ENCODE results near the gene OLFML2A.
"Not testable (repeated sequence)": the region's sequence is repeated elsewhere in the genome, so short reads cannot be mapped to it uniquely, and the experiment has no call there.

OLFML2A gene

DNA sequence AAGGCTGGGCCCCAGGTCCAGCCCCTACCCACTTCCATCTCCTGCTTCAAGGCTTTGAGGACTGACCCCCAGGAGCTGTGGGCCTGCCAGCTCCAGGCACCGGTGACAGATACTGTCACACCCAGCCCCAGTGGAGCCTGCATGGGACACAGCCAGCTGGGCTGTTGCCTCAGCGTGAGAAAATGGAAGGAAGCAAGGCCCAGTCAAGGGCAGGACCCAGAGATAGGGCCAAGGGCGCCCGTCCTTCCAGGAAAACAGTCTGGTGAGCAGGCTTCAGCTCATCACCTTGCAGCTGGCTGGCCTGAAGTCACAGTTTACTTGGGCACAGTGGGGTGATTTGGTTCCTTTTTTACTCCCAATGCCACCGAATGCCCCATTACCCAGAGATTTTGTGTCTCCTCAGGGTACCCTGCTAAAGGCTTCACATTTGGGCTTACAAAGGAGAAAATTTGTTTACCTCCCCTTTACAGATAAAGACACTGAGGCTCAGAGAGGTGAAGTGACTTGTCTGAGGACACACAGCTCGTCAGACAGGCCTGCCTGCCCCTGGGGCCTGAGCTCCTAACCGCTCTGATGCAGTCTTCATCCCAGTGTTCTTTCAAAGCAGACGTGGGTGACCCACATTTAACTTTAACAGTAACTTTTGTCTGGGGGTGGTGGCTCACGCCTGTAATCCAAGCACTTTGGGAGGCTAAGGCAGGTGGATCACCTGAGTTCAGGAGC lies 54.9 kb downstream of the OLFML2A start:
- POLR2A ChIA-PET (ENCODE audit: low non-redundant PET) = interaction anchor here (2.3 kb wide), 1 partner anchor 13 kb away, joined by 18 read pairs; no protein-coding TSS in a partner anchor
- DNase-seq (ENCODE audit: low spot score) = no peak
- peak overlapping the region; percentile 95 for H3K27ac ChIP-seq
- TF ChIP-seq, protein P1, sequence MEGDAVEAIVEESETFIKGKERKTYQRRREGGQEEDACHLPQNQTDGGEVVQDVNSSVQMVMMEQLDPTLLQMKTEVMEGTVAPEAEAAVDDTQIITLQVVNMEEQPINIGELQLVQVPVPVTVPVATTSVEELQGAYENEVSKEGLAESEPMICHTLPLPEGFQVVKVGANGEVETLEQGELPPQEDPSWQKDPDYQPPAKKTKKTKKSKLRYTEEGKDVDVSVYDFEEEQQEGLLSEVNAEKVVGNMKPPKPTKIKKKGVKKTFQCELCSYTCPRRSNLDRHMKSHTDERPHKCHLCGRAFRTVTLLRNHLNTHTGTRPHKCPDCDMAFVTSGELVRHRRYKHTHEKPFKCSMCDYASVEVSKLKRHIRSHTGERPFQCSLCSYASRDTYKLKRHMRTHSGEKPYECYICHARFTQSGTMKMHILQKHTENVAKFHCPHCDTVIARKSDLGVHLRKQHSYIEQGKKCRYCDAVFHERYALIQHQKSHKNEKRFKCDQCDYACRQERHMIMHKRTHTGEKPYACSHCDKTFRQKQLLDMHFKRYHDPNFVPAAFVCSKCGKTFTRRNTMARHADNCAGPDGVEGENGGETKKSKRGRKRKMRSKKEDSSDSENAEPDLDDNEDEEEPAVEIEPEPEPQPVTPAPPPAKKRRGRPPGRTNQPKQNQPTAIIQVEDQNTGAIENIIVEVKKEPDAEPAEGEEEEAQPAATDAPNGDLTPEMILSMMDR (conservative IDR thresholded peaks at IDR 0.05; ENCODE audit: low read depth) = no peak
- CTCF ChIA-PET = interaction anchor here (1.3 to 5.6 kb wide), 5 partner anchors 8 to 60 kb away, joined by 5 to 69 read pairs (median 10); partner anchors contain the start of genes OLFML2A and WDR38

DNA sequence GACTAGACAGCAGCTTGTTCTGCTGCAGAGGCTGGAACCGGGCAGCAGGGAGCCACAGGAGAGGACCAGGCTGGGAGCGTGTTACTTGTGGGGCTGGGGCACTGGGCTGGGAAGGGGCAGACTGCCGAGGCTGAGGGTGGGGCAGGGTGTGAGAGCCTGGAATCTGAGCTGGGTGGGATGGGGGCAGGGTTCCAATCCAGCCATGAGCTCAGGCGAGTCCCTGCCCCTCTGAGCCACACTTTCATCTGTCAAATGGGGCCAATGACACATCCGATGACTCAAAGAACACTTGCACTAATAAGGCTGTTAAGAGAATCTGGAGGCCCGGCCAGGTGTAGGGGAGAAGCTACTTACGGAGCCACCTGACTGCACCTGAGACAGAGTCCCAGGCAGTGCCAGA lies 57.7 kb downstream of the OLFML2A start:
- DNase-seq (ENCODE audit: low spot score) = peak; percentile 93
- CTCF ChIA-PET = interaction anchor here (0.6 to 5.6 kb wide), 7 partner anchors 11 to 65 kb away, joined by 3 to 69 read pairs (median 4); partner anchors contain the start of genes NR6A1 and WDR38
- peak overlapping the region; percentile 95 for H3K27ac ChIP-seq
- POLR2A ChIA-PET (ENCODE audit: low non-redundant PET) = interaction anchor here (0.6 to 1.5 kb wide), 3 partner anchors 16 to 57 kb away, joined by 3 to 7 read pairs (median 6); partner anchors contain the start of gene OLFML2A
- TF ChIP-seq, protein P1 (conservative IDR thresholded peaks at IDR 0.05; ENCODE audit: low read depth) = no peak

DNA sequence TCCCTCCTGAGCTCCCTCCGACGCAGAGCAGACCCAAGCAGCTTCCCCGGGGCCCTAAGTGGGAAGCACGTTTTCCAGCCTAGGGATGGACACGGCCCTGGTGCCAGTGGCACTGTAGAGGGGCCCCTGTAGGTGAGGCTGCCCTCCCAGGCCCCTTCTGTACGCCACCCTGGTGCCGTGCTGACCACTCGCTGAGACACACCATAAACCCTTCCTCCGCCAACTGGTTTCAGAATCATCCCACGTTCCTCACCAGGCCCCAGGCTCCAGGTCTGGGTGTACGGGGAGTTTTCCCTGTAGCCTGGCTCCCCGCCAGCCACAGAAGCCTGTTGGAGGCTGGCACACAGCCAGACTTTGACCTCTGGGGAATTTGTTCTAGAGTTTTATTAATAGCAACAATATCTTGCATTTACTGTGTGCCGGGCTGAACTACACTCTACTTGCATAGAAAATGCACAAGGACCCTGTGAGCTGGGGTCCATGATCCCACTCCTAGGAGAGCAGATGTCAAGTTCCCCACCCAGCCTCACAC lies 58.2 kb downstream of the OLFML2A start:
- ChIA-PET POLR2A (ENCODE audit: low non-redundant PET) (interaction anchor here (0.9 to 1.5 kb wide), 2 partner anchors 17 to 58 kb away, joined by 6 to 7 read pairs; partner anchors contain the start of gene OLFML2A), CTCF (interaction anchor here (0.6 to 5.6 kb wide), 6 partner anchors 10 to 66 kb away, joined by 3 to 69 read pairs (median 6); partner anchors contain the start of genes NR6A1 and WDR38)
- TF ChIP-seq, protein P1 (conservative IDR thresholded peaks at IDR 0.05; ENCODE audit: low read depth) = no peak
- H3K27ac ChIP-seq = peak overlapping the region; percentile 95
- peak; percentile 95 for DNase-seq (ENCODE audit: low spot score)

DNA sequence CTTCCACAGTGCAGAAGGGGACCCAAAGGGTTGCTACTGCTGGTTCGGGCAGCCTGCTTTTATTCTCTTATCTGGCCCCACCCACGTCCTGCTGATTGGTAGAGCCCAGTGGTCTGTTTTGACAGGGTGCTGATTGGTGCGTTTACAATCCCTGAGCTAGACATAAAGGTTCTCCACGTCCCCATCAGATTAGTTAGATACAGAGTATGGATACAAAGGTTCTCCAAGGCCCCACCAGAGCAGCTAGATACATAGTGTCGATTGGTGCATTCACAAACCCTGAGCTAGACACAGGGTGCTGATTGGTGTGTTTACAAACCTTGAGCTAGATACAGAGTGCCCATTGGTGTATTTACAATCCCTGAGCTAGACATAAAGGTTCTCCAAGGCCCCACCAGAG lies 61.2 kb downstream of the OLFML2A start:
- POLR2A ChIA-PET (ENCODE audit: low non-redundant PET); H3K27ac ChIP-seq; DNase-seq (ENCODE audit: low spot score): not testable (repeated sequence)
- CTCF ChIA-PET = interaction anchor here (0.5 to 7.6 kb wide), 8 partner anchors 13 to 1446 kb away, joined by 3 to 101 read pairs (median 4); partner anchors contain the start of genes NR6A1, OLFML2A and WDR38

DNA sequence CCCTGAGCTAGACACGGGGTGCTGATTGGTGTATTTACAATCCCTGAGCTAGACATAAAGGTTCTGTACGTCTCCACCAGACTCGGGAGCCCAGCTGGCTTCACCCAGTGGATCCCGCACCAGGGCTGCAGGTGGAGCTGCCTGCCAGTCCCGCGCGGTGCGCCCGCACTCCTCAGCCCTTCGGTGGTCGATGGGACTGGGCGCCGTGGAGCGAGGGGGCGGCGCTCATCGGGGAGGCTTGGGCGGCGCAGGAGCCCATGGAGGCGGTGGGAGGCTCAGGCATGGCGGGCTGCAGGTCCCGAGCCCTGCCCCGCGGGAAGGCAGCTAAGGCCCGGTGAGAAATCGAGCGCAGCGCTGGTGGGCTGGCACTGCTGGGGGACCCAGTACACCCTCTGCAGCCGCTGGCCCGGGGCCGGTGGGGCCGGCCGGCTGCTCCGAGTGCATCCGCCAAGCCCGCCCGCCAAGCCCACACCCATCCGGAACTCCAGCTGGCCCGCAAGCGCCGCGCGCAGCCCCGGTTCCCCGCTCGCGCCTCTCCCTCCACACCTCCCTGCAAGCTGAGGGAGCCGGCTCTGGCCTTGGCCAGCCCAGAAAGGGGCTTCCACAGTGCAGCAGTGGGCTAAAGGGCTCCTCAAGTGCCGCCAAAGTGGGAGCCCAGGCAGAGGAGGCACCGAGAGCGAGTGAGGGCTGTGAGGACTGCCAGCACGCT lies 61.8 kb downstream of the OLFML2A start:
- DNase-seq (ENCODE audit: low spot score); H3K27ac ChIP-seq; POLR2A ChIA-PET (ENCODE audit: low non-redundant PET): not testable (repeated sequence)
- CTCF ChIA-PET = interaction anchor here (0.5 to 18.3 kb wide), 9 partner anchors 8 to 222 kb away, joined by 3 to 761 read pairs (median 5); partner anchors contain the start of genes NR6A1, OLFML2A and WDR38

DNA sequence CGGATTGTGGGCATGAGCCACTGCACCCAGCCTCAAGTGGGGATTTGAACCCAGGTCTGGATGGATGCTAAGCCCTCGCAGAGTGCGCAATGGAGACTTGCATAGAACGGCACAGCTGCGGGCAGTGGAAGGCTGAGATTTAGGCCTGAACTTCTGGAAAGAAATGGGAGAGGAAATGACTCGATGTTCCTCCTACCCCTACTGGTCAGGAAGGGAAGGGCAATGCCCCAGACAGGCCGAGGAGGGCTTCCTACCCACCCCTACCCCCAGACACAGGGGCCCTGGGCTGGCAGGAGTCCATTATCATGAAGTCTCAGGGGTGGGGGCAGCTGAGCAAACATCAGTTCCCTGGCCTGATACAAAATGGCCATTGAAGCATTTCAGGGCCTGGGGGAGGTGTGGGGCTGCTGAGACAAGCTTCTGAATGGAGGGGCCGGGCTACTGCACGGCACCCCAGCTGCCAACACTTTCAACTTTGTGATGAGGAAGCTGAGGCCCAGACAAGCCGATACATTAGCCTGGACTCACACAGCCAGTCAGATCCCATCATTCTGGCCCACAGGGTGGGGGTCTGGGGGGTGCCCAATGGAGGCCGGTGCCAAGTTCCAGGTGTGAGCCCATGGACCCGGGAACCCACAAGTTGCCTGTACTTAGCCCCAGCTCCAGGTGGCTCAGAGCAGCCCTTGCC lies 62.8 kb downstream of the OLFML2A start:
- ChIA-PET CTCF (interaction anchor here (0.6 to 18.3 kb wide), 11 partner anchors 9 to 64 kb away, joined by 3 to 761 read pairs (median 5); partner anchors contain the start of genes NR6A1, OLFML2A and WDR38), POLR2A (ENCODE audit: low non-redundant PET) (no interaction called here)
- H3K27ac ChIP-seq = peak overlapping the region; percentile 22
- TF ChIP-seq, protein P1 (conservative IDR thresholded peaks at IDR 0.05; ENCODE audit: low read depth) = no peak; the same call in 1 of the 2 replicates
- no peak for DNase-seq (ENCODE audit: low spot score)

All from RWPE1 (cell line).